ENCODE results near the gene CHMP1B.

CHMP1B gene

GRCh38 chr18:11851146-11851805 lies at the start of gene CHMP1B:
CHMP1B (plus strand) TSS chr18:11851413; CDS start chr18:11851512, 99 bp downstream.
- DNase-seq, result peak; percentile 90

GRCh38 chr18:11801573-11801972 lies 49.6 kb upstream of the CHMP1B start:
- DNase-seq, result no peak

GRCh38 chr18:11802158-11802557 lies 49.1 kb upstream of the CHMP1B start:
- DNase-seq, result no peak

GRCh38 chr18:11802586-11802985 lies 48.6 kb upstream of the CHMP1B start:
- DNase-seq, result no peak

GRCh38 chr18:11807233-11807632 lies 44.0 kb upstream of the CHMP1B start:
- no peak for DNase-seq

GRCh38 chr18:11808001-11808855 lies 43.0 kb upstream of the CHMP1B start:
- no peak for DNase-seq

GRCh38 chr18:11809895-11810294 lies 41.3 kb upstream of the CHMP1B start:
- DNase-seq, result no peak

GRCh38 chr18:11810379-11810778 lies 40.8 kb upstream of the CHMP1B start:
- no peak for DNase-seq

GRCh38 chr18:11811009-11811408 lies 40.2 kb upstream of the CHMP1B start:
- no peak for DNase-seq

- no peak for DNase-seq
Observed at GRCh38 chr18:11817229-11817628, 34.0 kb upstream of the CHMP1B start.

- no peak for DNase-seq
Observed at GRCh38 chr18:11818486-11819203, 32.6 kb upstream of the CHMP1B start.

GRCh38 chr18:11819938-11820337 lies 31.3 kb upstream of the CHMP1B start:
- DNase-seq, result no peak

- no peak for DNase-seq
Observed at GRCh38 chr18:11820697-11821096, 30.5 kb upstream of the CHMP1B start.

- no peak for DNase-seq
Observed at GRCh38 chr18:11821208-11821607, 30.0 kb upstream of the CHMP1B start.

- DNase-seq, result no peak
Observed at GRCh38 chr18:11821643-11822237, 29.5 kb upstream of the CHMP1B start.

- DNase-seq, result no peak
Observed at GRCh38 chr18:11823545-11823944, 27.7 kb upstream of the CHMP1B start.

- DNase-seq, result no peak
Observed at GRCh38 chr18:11826836-11827235, 24.4 kb upstream of the CHMP1B start.

- no peak for DNase-seq
Observed at GRCh38 chr18:11828786-11829432, 22.3 kb upstream of the CHMP1B start.

- DNase-seq, result no peak
Observed at GRCh38 chr18:11830585-11830984, 20.6 kb upstream of the CHMP1B start.

GRCh38 chr18:11831921-11832320 lies 19.3 kb upstream of the CHMP1B start:
- no peak for DNase-seq

GRCh38 chr18:11834772-11835171 lies 16.4 kb upstream of the CHMP1B start:
- DNase-seq, result no peak

- DNase-seq, result no peak
Observed at GRCh38 chr18:11839556-11839955, 11.7 kb upstream of the CHMP1B start.

- DNase-seq, result no peak
Observed at GRCh38 chr18:11840493-11840892, 10.7 kb upstream of the CHMP1B start.
